Measurements from ENCODE around the gene ZNF616. TPM values are rescaled to one million over a fixed set of nuclear protein-coding genes. Genes with fewer than 3 reads are reported as not detected.

The ZNF616 gene
- total RNA-seq, result 9.8 and 12.7 TPM in 2 replicates

DNA sequence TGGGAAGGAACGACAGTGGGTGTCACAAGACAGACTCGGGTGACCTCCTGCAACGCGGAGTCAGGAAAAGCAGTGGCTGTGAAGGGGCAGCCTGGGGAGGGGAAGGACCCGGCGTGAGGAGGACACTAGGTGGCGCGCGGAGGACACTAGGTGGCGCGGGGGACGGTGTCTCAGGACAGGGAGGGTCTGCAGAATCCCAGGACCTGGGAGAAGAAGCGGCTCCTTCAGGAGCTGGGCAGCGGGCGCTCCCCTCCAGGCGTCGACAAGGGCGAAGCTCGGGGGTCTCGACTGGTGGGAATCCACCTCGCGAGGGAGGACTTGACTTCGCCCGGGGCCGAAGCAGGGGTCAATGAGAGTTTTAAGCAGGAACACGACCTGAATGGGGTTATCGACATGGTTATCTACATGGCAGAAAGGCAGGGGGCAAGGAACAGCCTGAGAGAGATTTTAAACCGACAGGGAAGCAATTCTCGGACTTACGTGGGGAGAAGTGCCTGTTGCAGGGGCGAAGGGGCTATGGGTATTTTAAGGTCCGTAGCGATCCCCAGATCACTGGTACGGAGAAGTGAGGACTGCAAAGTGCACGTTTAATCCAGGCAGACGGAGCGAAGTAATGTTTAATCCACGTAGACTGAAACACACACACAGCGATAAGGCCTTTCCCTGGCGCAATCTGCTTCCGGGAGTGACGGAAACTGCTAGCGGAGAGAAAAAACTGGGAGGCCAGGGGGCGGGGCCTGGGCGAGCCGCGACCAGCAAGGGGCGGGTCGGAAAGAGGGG lies at the start of gene ZNF616:
Gene ZNF616, minus strand, starts transcription at position 687 of the 780 bp plus-strand sequence. CDS start 9,426 bp downstream, outside the sequence.
- H3K79me2 ChIP-seq (ENCODE audit: insufficient read depth, low read length), result peaks cover 43% of the 10 kb centered on the region
- peaks cover 7% of the 10 kb centered on the region for H3K9me3 ChIP-seq (ENCODE audit: low read depth, low read length)
- no peaks in the 10 kb centered on the region for H3K27me3 ChIP-seq (ENCODE audit: insufficient read depth, low read length)
- H3K4me1 ChIP-seq (ENCODE audit: insufficient read depth, low read length), result peaks cover 6% of the 10 kb centered on the region
- peak within 1 kb of the TSS; percentile 99 for H2AFZ ChIP-seq (ENCODE audit: low read length)
- TF ChIP-seq, protein P1, sequence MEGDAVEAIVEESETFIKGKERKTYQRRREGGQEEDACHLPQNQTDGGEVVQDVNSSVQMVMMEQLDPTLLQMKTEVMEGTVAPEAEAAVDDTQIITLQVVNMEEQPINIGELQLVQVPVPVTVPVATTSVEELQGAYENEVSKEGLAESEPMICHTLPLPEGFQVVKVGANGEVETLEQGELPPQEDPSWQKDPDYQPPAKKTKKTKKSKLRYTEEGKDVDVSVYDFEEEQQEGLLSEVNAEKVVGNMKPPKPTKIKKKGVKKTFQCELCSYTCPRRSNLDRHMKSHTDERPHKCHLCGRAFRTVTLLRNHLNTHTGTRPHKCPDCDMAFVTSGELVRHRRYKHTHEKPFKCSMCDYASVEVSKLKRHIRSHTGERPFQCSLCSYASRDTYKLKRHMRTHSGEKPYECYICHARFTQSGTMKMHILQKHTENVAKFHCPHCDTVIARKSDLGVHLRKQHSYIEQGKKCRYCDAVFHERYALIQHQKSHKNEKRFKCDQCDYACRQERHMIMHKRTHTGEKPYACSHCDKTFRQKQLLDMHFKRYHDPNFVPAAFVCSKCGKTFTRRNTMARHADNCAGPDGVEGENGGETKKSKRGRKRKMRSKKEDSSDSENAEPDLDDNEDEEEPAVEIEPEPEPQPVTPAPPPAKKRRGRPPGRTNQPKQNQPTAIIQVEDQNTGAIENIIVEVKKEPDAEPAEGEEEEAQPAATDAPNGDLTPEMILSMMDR (IDR thresholded peaks at IDR 0.05; ENCODE audit: extremely low read depth, low read depth, low read length), result peak; percentile 68
- peaks cover 4% of the 10 kb centered on the region for H4K20me1 ChIP-seq (ENCODE audit: insufficient read depth, low read length)
- peak within 1 kb of the TSS; percentile 91 for H3K4me2 ChIP-seq (ENCODE audit: insufficient read depth, low read length)
- H3K27ac ChIP-seq (ENCODE audit: low read depth, low read length), result peak within 1 kb of the TSS; percentile 84
- peak; percentile 97 for DNase-seq (ENCODE audit: insufficient read length, low spot score, missing footprints)
- H3K4me3 ChIP-seq (ENCODE audit: insufficient read depth, low read length), result peak within 1 kb of the TSS; percentile 86
- peaks cover 3% of the 10 kb centered on the region for H3K36me3 ChIP-seq (ENCODE audit: insufficient read depth, low read length)

- H3K4me1 ChIP-seq (ENCODE audit: insufficient read depth, low read length), result peaks cover 14% of the 10 kb centered on the region
- DNase-seq (ENCODE audit: insufficient read length, low spot score, missing footprints), result peak; percentile 98
- H3K36me3 ChIP-seq (ENCODE audit: insufficient read depth, low read length), result peaks cover 11% of the 10 kb centered on the region
Measured at GRCh38 chr19:52188822-52189734, 49.3 kb upstream of the ZNF616 start.

GRCh38 chr19:52187407-52187806 lies 47.7 kb upstream of the ZNF616 start:
- TF ChIP-seq, protein P1 (IDR thresholded peaks at IDR 0.05; ENCODE audit: extremely low read depth, low read depth, low read length), result no peak
- DNase-seq (ENCODE audit: insufficient read length, low spot score, missing footprints), result no peak

More at GRCh38 chr19:52188822-52189734, 49.3 kb upstream of the ZNF616 start:
- H2AFZ ChIP-seq (ENCODE audit: low read length), result peak overlapping the region; percentile 61
- peaks cover 29% of the 10 kb centered on the region for H4K20me1 ChIP-seq (ENCODE audit: insufficient read depth, low read length)
- TF ChIP-seq, protein P1 (IDR thresholded peaks at IDR 0.05; ENCODE audit: extremely low read depth, low read depth, low read length), result no peak
- no peaks in the 10 kb centered on the region for H3K27me3 ChIP-seq (ENCODE audit: insufficient read depth, low read length)
- no peaks in the 10 kb centered on the region for H3K9me3 ChIP-seq (ENCODE audit: low read depth, low read length)
- peak overlapping the region; percentile 80 for H3K4me2 ChIP-seq (ENCODE audit: insufficient read depth, low read length)
- H3K27ac ChIP-seq (ENCODE audit: low read depth, low read length), result peak overlapping the region; percentile 64
- H3K79me2 ChIP-seq (ENCODE audit: insufficient read depth, low read length), result peaks cover 40% of the 10 kb centered on the region
- peak overlapping the region; percentile 58 for H3K4me3 ChIP-seq (ENCODE audit: insufficient read depth, low read length)

More at GRCh38 chr19:52187407-52187806, 47.7 kb upstream of the ZNF616 start:
- Histone ChIP-seq H3K27ac (ENCODE audit: low read depth, low read length) (no peak overlapping the region), H3K4me3 (ENCODE audit: insufficient read depth, low read length) (no peak overlapping the region), H3K79me2 (ENCODE audit: insufficient read depth, low read length) (peaks cover 23% of the 10 kb centered on the region), H3K27me3 (ENCODE audit: insufficient read depth, low read length) (no peaks in the 10 kb centered on the region), H3K4me1 (ENCODE audit: insufficient read depth, low read length) (peaks cover 14% of the 10 kb centered on the region), H3K9me3 (ENCODE audit: low read depth, low read length) (no peaks in the 10 kb centered on the region), H3K4me2 (ENCODE audit: insufficient read depth, low read length) (no peak overlapping the region), H4K20me1 (ENCODE audit: insufficient read depth, low read length) (peaks cover 15% of the 10 kb centered on the region), H3K36me3 (ENCODE audit: insufficient read depth, low read length) (peaks cover 3% of the 10 kb centered on the region), H2AFZ (ENCODE audit: low read length) (no peak overlapping the region)

Data from osteoblast (primary cell).